ENCODE measurements around the gene CMTM7.

Gene CMTM7, protein sequence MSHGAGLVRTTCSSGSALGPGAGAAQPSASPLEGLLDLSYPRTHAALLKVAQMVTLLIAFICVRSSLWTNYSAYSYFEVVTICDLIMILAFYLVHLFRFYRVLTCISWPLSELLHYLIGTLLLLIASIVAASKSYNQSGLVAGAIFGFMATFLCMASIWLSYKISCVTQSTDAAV

GRCh38 chr3:32391643-32392535, at the start of gene CMTM7:
CMTM7 (plus strand) TSS chr3:32391853; CDS start chr3:32391907, 54 bp downstream.
- DNase-seq, result no peak

DNA sequence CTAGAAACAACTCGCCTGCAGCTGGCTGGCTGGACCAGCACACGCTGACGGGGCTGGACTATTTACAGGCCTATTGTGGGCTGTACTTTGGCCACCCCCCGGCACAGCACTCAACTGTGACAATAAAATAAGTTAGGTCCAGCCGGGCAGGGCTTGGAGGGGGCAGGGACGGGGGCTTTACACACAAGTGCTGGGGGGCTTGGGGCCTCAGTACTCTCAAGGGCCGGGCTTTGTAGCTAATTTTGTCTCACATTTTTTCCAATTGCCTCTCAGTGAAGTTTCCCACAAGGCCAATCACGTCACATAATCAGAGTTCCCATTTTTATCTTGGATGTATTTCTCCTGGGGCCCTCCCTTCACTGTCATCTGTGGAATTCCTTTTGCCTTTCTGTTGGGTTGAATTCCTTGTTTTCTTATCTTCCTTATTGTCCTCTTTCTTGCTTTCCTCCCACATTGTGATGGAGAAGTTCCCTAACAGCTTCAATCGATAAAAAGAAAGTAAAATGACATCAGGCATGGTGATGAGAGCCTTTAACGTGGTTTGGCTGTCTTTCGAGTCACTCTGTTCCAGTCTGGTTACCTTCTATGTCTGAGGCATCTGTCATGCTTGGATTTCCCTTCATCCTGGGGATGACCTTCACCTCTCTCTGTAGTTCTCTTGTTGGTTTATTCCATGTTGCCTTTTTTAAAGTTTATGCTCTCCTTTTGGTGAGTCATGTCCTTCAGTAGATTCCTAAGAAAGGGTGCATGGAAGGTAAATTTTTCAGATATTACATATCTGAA, 44.1 kb upstream of the CMTM7 start:
- no peak for DNase-seq

DNA sequence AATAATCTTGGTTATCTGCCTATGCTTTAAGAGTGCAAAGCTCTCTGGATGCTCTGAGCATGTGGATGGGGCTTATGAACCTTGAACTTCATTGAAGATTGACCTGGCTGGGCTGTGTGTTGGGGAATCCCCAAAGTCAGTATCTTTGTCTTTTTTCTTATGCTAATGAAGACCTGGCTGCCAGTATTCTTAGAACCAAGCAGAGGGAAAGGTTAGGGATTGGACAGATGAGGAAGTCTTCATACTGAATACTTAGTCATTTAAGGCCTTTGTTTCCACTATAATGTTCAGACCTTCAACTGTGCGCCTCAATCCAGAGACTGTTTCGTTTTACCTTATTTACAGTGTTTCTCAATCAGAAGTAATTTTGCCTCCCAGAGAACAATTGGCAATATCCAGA, 42.5 kb upstream of the CMTM7 start:
- DNase-seq, result no peak

- no peak for DNase-seq
These were observed 39.1 kb upstream of the CMTM7 start for GRCh38 chr3:32352563-32352962.

- DNase-seq, result no peak
These were observed 38.3 kb upstream of the CMTM7 start for GRCh38 chr3:32353351-32353750.

DNA sequence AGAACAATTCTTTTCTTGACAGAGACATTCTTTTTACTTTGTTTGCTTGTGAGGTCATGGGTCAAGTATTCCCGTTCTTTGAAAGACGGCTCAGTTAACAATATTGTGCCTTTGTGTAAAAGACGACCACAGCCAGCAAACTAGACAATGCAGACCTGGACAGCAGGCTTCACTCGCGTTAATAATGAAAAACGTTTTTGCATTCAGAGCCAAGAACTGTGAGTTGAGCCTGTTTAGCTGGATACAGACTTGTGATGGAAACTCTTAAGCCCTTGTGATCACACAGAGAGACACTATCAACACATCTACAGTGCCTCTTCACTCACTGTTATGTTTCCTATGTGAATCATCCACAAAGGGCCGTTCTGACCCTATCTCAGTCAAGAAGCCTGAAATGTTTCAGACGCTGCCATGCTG, 37.3 kb upstream of the CMTM7 start:
- DNase-seq, result no peak

DNA sequence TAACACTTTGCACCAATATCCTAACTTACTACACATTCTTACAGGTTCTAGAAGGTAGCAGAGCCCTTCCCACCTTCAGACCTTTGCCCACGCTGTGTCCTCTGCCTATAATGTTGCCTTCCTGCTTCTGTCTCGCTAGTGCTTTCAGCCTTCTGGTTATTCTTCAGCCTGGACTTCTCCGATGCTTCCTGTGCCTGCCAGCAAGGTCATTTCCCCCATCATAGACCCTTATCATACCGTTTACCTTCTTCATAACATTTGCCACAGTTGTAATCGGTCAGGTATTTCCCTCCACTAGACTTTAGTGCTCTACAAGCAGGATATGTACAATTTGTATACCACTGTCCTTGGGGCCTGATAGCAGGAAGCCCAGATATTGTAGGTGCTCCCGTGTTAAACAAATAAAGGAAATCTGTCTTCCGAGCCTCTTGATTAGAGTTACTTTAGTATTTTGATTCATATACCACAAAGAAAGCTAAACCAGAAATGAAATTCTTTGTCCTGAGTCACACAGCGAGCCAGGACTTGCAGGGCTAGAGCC, 35.8 kb upstream of the CMTM7 start:
- DNase-seq, result no peak

GRCh38 chr3:32359766-32360492, 31.7 kb upstream of the CMTM7 start:
- no peak for DNase-seq

DNA sequence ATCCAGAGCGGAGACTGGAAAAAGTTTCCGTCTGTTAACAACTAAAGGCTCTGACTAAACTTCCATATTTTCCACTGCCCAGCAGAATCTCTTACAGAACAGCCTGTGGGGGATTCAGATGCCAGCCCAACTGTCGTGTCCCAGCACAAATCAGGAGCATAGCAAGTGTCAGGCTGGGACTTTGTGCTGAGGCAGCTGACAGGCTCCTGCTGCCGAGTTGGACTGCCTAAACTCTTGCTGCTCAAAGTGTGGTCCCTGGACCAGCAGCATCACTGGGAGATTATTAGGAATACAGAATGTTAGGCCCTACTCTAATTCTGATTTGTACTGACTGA, 31.2 kb upstream of the CMTM7 start:
- DNase-seq, result no peak

DNA sequence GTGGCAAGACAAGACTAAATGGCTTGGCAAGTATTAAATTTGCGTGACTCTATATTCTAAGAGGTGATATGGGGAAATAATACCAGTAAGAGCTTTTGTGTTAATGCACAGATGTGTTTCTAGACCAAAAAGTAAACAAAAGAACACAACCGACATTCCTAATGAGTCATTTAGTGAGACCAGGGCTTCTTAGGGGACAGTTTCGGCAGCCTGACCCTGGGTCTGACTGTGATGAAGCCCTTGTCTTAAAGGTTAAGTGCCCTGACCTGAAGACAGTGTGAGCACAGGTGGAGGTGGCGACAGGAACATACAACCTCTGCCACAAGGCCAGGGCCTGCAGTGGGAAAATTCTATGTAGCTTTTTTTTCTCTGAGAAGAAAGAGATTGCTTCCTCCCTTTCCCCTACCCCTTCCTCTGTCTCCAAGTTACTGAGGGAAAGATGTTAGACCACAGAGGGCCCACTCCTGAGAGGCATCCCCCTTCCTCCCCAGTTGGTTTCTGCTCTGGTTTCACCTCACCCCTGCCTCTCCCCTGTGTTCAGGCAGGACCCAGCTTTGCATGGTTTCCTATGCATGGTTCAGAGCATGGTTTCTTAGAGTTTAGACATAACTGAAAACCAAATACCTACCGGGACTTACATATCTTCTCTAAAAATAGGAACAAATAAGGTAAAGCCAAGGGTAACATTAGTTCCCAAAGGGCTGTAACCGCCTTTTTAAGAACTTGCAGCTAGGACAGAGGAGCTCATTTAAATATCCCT, 24.8 kb upstream of the CMTM7 start:
- DNase-seq, result no peak

GRCh38 chr3:32367442-32367841, 24.2 kb upstream of the CMTM7 start:
- peak; percentile 8 for DNase-seq

GRCh38 chr3:32371461-32372212, 20.0 kb upstream of the CMTM7 start:
- no peak for DNase-seq

DNA sequence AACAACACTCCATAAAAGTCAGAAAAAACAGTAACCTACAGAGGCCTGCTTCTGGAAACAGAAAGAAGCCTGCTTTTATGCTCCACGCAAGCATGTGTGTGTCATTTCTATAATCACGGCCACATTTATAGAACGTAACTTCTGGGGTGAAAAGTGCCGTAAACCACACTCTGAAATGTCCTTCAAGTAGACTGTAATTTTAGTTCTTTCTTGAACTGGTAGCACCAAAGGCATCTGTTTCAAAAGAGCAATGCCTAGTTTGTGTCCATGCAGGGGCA, 19.5 kb upstream of the CMTM7 start:
- DNase-seq, result no peak

DNA sequence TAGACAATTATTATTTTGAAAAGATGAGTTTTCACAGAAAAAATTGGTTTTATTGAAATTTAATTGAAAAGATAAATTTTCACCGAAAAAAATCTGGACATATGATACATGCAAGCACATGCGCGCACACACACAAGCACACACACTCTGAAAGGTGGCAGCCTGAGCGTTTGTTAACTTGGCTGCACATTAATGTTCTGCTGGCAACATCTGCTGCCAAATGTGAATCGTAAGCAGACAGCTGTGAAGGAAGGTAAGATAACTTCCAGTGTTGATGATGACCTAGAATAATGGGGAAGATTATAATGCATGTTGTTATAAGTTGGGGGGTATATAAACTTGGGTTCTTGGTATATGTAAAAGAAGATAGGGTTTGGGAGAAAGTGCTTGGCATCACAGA, 18.4 kb upstream of the CMTM7 start:
- DNase-seq, result peak; percentile 71

GRCh38 chr3:32373844-32374243, 17.8 kb upstream of the CMTM7 start:
- no peak for DNase-seq

- DNase-seq, result peak; percentile 20
These were observed 16.7 kb upstream of the CMTM7 start for GRCh38 chr3:32374788-32375595.

DNA sequence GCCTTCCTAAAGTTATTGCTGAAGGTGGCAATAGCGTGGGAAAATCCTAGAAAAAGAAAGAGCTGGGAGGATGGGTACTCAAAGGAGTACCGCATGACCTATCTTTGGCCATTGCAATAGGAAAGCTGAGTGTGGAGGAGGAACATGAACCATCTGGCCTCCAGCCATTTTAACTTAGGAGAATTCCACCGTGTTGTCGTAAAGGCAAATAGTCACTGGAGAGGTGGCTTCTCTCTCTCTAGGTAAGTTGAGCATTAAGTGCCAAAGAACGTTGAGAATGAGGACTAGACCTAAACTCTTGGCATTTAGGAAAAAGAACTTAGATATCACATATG, 16.1 kb upstream of the CMTM7 start:
- DNase-seq, result no peak

DNA sequence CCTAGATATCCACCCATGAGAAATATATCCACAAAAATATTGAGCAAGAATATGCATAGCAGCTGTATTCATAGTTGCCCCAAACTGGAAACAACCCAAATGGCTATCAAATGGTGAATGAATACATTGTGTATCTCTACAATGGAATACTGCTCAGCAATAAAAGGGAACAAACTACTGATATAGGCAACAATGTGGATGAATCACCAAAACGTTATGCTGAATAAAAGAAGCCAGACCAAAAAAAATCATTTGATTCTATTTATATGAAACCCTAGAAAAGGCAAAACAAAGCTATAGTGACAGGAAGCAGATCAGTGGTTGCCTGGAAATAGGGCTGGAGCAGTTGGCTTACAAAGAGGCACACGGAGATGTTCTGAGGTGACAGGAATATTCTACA, 15.5 kb upstream of the CMTM7 start:
- no peak for DNase-seq

GRCh38 chr3:32379831-32380500, 11.7 kb upstream of the CMTM7 start:
- DNase-seq, result no peak

GRCh38 chr3:32381922-32382321, 9.7 kb upstream of the CMTM7 start:
- no peak for DNase-seq
